ENCODE measurements around the gene KLHL34.

KLHL34 gene, protein sequence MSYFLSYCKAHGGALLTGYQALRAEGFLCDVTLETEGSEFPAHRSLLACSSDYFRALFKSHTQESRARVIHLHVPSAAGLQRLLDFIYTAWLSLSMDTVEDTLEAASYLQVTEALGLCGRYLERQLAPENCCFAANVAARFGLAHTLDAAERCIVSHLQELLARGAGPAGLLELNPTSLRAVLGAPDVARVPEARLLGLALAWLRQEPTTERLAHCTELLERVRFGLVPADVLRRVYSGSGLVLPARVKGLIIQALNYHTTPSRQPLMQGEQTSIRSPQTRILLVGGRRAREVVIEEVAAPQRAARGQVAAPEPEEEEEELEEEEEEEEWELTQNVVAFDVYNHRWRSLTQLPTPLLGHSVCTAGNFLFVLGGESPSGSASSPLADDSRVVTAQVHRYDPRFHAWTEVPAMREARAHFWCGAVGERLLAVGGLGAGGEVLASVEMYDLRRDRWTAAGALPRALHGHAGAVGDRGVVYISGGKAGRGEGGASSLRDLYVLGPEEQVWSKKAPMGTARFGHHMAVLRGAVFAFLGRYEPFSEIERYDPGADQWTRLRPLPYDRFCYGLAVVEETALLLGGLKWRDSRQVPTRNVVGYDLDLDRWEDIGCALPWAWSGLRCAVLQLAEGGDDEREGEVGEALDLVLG

DNA sequence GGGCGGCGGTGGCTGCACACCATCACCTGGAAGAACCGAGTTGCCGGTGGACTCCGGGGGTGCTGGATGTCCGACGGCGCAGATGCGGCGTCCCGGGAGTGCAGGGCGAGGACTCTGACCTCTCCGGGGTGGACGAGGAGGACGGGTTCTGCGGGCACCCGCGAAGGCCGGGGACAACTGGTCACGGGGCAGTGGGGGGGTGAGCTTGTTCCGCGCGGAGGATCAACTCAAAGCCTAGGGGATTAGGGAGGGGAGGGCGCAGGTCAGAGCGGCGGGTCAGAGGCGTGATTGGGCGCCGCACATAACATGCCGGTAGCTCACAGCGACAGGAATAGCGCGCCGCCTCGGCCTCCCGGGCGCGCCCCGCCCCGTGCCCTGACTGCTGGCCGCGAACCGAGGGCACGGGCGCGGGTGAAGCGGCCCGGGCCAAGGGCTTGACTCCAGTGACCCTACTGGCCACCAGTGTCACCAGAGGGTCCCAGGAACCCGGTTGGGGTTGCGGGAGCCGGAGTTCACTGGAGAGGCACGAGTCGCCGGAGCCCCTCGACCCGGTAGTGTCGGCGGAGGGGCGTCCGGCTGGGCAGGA lies at the start of gene KLHL34:
Gene KLHL34, minus strand, starts transcription at position 179 of the 586 bp plus-strand sequence. CDS start 542 bp downstream, outside the sequence.
- TF ChIP-seq, protein P1, sequence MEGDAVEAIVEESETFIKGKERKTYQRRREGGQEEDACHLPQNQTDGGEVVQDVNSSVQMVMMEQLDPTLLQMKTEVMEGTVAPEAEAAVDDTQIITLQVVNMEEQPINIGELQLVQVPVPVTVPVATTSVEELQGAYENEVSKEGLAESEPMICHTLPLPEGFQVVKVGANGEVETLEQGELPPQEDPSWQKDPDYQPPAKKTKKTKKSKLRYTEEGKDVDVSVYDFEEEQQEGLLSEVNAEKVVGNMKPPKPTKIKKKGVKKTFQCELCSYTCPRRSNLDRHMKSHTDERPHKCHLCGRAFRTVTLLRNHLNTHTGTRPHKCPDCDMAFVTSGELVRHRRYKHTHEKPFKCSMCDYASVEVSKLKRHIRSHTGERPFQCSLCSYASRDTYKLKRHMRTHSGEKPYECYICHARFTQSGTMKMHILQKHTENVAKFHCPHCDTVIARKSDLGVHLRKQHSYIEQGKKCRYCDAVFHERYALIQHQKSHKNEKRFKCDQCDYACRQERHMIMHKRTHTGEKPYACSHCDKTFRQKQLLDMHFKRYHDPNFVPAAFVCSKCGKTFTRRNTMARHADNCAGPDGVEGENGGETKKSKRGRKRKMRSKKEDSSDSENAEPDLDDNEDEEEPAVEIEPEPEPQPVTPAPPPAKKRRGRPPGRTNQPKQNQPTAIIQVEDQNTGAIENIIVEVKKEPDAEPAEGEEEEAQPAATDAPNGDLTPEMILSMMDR (conservative IDR thresholded peaks at IDR 0.05): no peak
- peak within 1 kb of the TSS; percentile 91 for H3K27ac ChIP-seq

DNA sequence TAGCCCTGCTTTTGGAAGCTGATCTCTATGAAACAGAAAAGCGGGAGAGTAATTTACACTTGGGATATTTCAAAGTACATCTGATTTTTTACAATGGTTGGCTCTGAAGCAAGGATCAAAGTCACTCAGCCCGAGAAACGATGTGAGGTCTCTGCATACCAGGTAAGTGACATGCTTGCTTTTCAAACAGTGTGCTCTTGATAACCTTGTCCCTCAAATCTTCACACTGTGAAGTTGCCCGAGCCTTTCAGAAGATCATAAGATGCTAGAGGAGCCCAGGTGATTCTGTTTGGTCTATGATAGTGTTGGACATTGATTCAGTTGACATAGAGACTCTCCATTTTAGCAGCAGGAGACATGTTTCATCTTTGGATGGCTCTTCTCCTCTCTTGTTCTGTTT lies 47.1 kb upstream of the KLHL34 start:
- no peak overlapping the region for H3K27ac ChIP-seq
- TF ChIP-seq, protein P1 (conservative IDR thresholded peaks at IDR 0.05): no peak

DNA sequence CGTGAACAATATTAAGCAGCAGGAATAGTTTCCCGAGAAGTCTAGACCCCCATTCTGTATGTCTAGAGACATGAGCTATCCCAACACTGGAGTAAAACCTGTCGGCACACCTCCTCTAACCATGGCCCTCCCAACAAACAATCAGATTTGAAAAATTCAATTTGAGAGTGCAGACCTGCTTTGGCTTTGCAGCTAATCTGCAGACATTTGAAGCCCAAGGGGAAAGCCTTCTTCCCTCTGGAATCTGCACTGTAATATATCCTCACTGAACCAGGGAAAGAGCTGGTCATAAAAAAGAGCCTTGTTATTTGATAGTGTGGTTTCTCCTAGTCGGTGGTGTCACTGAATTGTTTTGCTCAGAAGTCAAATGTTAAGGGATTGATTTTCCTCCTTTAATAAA lies 44.6 kb upstream of the KLHL34 start:
- TF ChIP-seq, protein P1 (conservative IDR thresholded peaks at IDR 0.05): no peak
- no peak overlapping the region for H3K27ac ChIP-seq

DNA sequence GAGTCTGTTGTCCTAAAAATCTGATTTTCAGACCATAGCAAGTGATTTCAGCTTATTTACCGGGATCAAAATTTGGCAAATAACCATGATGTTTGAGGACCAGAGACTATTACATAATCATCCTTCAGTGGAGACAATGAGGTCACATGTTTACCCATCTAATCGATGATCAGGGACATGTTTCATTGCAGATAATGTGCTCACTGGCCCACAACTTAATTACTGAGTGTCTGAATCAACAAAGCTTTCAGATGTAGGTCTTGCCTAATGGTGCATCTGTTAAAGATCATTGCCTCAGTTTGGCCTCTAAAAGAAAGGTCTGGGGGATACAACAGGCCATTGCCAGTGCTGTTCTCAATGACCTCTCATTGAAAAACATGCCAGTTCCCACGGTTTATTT lies 42.8 kb upstream of the KLHL34 start:
- TF ChIP-seq, protein P1 (conservative IDR thresholded peaks at IDR 0.05): no peak
- no peak overlapping the region for H3K27ac ChIP-seq

DNA sequence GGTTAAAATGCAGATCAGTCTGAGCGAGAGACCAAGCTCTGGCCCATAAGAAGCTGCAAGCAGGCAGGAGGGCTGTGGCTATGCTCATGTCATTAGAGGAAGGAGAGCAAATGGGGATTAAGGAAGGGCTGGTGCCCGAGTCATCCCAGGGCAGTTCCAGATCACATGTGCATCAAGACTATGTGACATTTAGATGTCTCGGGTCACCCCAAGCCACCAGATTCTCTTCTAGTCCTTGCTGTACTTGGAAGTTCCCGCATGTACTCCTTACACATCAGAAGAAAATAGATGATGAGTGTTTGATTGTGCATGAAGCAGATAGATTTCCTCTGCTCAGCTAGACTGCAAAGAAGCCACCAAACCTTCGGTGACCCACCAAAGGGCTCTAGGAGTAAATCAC lies 42.1 kb upstream of the KLHL34 start:
- TF ChIP-seq, protein P1 (conservative IDR thresholded peaks at IDR 0.05): no peak
- no peak overlapping the region for H3K27ac ChIP-seq

DNA sequence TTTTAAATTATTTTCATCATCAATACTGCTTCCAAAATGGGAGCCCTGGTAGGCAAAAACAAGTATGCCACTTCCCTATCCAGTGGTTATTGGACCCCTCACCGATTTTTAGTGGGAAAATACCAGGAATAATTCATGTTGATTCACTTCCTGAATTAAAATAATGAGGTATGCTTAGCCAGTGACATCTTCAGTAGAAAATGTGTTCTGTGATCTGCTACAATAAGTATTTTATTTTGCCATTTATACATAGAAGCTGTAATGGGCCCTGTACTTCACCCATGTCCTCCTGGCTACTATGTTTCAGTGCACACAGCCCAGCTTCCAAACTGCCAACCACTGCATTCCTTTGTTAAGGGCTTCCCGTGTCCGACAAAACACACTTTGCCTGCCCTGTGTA lies 41.0 kb upstream of the KLHL34 start:
- TF ChIP-seq, protein P1 (conservative IDR thresholded peaks at IDR 0.05): no peak
- no peak overlapping the region for H3K27ac ChIP-seq

DNA sequence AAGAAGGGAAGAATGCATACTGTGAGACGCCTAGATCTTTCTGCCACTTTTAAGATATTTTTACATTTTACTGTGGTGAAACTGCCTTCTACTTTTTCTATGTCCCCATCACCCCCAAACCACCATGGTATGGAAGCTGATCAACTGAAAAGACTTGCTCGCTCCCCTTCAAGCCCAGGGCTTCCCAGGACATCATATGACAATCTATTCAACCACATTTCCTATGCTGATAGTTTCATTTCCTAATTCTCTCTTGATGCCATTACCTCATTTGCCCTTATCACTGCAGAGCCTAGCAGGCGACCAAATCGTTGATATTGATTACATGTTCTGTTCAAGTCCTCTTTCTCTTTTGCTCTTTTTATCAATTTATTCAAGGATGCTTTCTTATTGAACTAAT lies 40.1 kb upstream of the KLHL34 start:
- H3K27ac ChIP-seq: no peak overlapping the region
- TF ChIP-seq, protein P1 (conservative IDR thresholded peaks at IDR 0.05): no peak
